Progenitor cell of endocrine pancreas (in vitro differentiated cells): ENCODE measurements around the gene PPIE. TPM values are rescaled to one million over a fixed set of nuclear protein-coding genes. Genes with fewer than 3 reads are reported as not detected.

Source experiments
- DNase-seq: peaks from one replicate; pipeline ENCODE4 v3.0.0; 2021; ENCODE audit warnings: low spot score; ENCODE audit not compliant: unreplicated experiment
- H3K27ac Mint-ChIP-seq: 2 replicates; pipeline ENCODE4 v1.8.0; 2021; ENCODE audit warnings: mild to moderate bottlenecking, moderate library complexity, mixed read lengths
- H3K27me3 Mint-ChIP-seq: 2 replicates; pipeline ENCODE4 v1.8.0; 2021; ENCODE audit warnings: mixed read lengths
- H3K36me3 Mint-ChIP-seq: 2 replicates; pipeline ENCODE4 v1.8.0; 2022; ENCODE audit warnings: mixed read lengths; ENCODE audit not compliant: insufficient read depth
- H3K4me1 Mint-ChIP-seq: 2 replicates; pipeline ENCODE4 v1.8.0; 2021; ENCODE audit warnings: low read depth, mixed read lengths
- H3K4me3 Mint-ChIP-seq: 2 replicates; pipeline ENCODE4 v1.8.0; 2021; ENCODE audit warnings: low read depth, mild to moderate bottlenecking, moderate library complexity, mixed read lengths
- H3K9me3 Mint-ChIP-seq: 2 replicates; pipeline ENCODE4 v1.8.0; 2021; ENCODE audit warnings: low read depth, mixed read lengths
- total RNA-seq: library from RNA; stranded (reverse); gene quantifications from 2 replicates; pipeline ENCODE4 v1.2.1, GENCODE V29; 2021
- TF ChIP-seq, protein P1 (sequence below): fragments of 200-600 bp; sonication (generic); IDR thresholded peaks from one replicate; pipeline ENCODE4 v1.5.0; 2021; ENCODE audit warnings: antibody characterized with exemption, mild to moderate bottlenecking; ENCODE audit not compliant: unreplicated experiment

The PPIE gene
- total RNA-seq, 1 donor from 2014 or later: 47.4 TPM

DNA sequence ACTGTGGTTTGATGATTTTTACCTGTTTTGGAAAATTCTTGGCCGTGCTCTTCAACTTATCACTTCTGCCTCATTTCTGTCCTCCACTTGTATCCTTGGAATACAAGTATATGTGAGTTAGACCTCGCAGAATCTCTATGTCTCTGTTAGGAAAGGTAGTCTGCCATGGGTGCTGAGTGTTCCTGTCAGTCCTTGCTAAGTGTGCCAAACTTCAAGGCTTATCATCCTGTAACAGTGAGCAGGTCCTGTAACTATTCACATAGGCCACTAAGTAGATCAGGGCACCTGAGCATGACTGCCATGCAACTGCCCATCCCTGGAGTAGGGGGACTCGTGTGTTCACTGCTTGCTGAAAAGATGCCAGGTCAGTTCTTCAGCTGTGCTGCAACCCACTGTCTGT, 74.2 kb downstream of the PPIE start:
- DNase-seq: no peak
- Mint-ChIP-seq H3K9me3 (no peaks in the 10 kb centered on the region), H3K27me3 (peaks cover 20% of the 10 kb centered on the region), H3K4me1 (no peaks in the 10 kb centered on the region), H3K27ac (no peak overlapping the region), H3K4me3 (no peak overlapping the region), H3K36me3 (no peaks in the 10 kb centered on the region)
- TF ChIP-seq, protein P1, sequence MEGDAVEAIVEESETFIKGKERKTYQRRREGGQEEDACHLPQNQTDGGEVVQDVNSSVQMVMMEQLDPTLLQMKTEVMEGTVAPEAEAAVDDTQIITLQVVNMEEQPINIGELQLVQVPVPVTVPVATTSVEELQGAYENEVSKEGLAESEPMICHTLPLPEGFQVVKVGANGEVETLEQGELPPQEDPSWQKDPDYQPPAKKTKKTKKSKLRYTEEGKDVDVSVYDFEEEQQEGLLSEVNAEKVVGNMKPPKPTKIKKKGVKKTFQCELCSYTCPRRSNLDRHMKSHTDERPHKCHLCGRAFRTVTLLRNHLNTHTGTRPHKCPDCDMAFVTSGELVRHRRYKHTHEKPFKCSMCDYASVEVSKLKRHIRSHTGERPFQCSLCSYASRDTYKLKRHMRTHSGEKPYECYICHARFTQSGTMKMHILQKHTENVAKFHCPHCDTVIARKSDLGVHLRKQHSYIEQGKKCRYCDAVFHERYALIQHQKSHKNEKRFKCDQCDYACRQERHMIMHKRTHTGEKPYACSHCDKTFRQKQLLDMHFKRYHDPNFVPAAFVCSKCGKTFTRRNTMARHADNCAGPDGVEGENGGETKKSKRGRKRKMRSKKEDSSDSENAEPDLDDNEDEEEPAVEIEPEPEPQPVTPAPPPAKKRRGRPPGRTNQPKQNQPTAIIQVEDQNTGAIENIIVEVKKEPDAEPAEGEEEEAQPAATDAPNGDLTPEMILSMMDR: no peak

Other genes with a start within 250 kb of the PPIE start
- gene BMP8A, start 247.2 kb upstream of the PPIE start, total RNA-seq: 0.67 and 0.71 TPM in 2 replicates
- 324 and 325 TPM in 2 replicates for gene PABPC4, start 162.1 kb upstream of the PPIE start, total RNA-seq
- 4.3 and 5.2 TPM in 2 replicates for gene HEYL, start 99.2 kb upstream of the PPIE start, total RNA-seq
- gene NT5C1A, start 66.8 kb upstream of the PPIE start, total RNA-seq: not detected in 2 replicates
- not detected in 2 replicates for gene HPCAL4, start 47.4 kb upstream of the PPIE start, total RNA-seq
- 0.38 TPM in 1 of 2 replicates, not detected in the other for gene OXCT2, start 32.5 kb downstream of the PPIE start, total RNA-seq
- 0.75 and 0.91 TPM in 2 replicates for gene BMP8B, start 50.0 kb downstream of the PPIE start, total RNA-seq
- 35.9 and 43.3 TPM in 2 replicates for gene TRIT1, start 144.6 kb downstream of the PPIE start, total RNA-seq
- gene MYCL, start 163.0 kb downstream of the PPIE start, total RNA-seq: 19.3 and 21.3 TPM in 2 replicates
- 1.8 and 2.4 TPM in 2 replicates for gene MFSD2A, start 216.3 kb downstream of the PPIE start, total RNA-seq